GM13976 (cell line): ENCODE results near the gene SREK1.

Source experiments
- DNase-seq: peaks from one replicate; pipeline ENCODE4 v3.0.0; 2012; ENCODE audit warnings: low spot score
- CTCF ChIP-seq: IDR thresholded peaks from 2 replicates; pipeline ENCODE4 v1.5.1; 2012; ENCODE audit warnings: borderline replicate concordance, mild to moderate bottlenecking; ENCODE audit not compliant: insufficient read depth; ENCODE audit errors: extremely low read depth, missing control alignments, control extremely low read depth
- in situ Hi-C: fragments of 300-500 bp; cut with MboI; formaldehyde crosslinking; loops from one replicate; pipeline ENCODE4 v1.12.0; 2022; ENCODE audit warnings: low sequenced_read_pairs, mixed read lengths, inconsistent platforms; ENCODE audit not compliant: unreplicated experiment

Gene SREK1

DNA sequence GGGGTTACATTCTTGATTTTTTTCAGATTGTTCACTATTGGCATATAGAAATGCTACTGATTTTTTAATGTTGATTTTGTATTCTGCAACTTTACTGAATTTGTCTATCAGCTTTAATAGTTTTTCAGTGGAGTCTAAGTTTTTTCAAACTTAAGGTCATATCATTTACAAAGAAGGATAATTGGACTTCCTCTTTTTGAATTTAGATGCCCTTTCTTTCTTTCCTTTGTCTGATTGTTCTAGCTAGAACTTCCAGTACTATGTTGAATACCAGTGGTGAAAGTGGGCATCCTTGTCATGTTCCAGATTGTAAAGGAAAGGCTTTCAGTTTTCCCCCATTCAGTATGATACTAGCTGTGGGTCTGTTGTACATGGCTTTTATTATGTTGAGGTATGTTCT lies 49.3 kb downstream of the SREK1 start:
- TF ChIP-seq CTCF, result no peak
- in situ Hi-C loops, result no loop called here
- DNase-seq, result no peak

GRCh38 chr5:66197764-66198405 lies 53.8 kb downstream of the SREK1 start:
- no peak for TF ChIP-seq CTCF

DNA sequence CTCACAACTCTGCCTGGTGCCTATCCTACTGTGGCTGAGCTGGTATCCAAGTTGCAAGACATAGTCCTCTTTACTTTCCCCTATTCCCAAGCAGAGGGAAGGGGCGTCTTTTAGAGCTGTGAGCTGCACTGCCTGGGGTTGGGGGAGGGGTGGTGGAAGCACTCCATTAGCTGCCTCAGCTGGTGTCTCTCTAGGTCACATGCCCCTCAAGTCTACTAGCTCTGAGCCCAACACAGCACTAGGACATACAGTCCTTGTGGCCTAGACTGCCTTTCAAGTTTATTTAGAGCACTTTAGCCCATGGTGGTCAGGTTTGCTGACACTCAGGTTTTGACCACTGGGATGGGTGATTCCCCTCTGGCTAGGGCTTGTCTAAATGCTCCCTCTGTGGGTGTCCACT lies 54.7 kb downstream of the SREK1 start:
- TF ChIP-seq CTCF, result no peak
- DNase-seq, result no peak
- in situ Hi-C loops, result no loop called here

More at GRCh38 chr5:66197764-66198405, 53.8 kb downstream of the SREK1 start:
- DNase-seq, result no peak
- in situ Hi-C loops, result no loop called here

- no peak for TF ChIP-seq CTCF
- no peak for DNase-seq
- in situ Hi-C loops, result no loop called here
Observed at GRCh38 chr5:66203531-66203930, 59.4 kb downstream of the SREK1 start.

DNA sequence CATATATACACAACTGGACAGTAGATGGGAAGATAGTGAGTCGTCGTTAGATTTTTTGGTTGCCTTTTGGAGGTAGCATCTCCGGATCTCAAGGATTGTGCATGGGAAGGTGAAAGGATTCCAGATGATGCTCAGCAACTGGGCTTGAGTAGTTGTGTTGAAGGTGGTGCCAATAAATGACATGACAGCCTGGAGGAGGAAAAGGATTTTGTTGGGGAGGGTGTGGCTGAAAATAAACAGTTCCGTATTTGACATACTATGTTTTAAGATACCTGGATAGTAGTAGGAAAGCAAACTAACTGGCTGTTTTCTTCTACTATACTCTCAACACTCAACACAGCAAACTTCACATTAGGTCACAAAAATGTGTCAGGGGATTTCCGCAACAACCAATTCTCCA lies 62.4 kb downstream of the SREK1 start:
- TF ChIP-seq CTCF, result no peak
- no peak for DNase-seq
- in situ Hi-C loops, result no loop called here

DNA sequence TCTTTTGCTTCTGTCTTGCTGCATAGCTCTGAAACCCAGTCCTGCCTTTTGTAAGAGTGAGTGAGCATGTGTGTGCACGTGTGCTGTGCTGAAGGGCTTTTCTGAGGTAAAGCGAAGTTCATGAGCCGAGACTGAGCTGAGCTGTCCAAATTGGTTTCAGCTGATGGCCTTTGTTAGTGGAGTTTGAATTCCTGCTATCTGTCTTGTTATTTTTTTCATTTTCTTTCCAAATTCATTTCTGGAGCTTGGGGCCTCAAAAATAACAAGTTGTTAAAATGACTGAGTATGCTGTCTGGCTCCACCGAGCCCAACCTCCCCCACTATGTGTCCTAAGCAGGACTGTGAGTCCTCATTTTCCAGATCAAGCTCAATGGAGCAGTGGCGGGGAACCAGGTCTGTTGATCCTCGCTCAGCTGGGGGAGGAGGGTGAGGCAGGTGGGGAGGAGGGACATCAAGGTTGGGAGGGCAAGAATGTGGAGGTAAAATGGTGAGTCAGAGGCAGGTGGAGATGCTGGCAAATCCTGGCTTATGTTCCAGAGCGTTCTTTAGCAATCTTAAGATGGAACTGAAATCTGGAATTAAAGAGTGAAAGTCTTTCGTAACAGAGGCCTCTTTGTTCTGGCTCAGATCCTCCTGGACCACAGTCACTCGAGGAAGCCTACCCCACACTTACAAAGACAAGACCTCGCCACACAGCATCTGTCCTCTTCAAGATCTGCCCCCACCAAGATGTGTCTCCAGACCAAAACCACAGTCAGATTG lies 63.9 kb downstream of the SREK1 start:
- no peak for TF ChIP-seq CTCF
- in situ Hi-C loops, result no loop called here
- DNase-seq, result no peak
